Measurements from ENCODE around the gene ITSN1. TPM values are rescaled to one million over a fixed set of nuclear protein-coding genes. Genes with fewer than 3 reads are reported as not detected.

Gene ITSN1
- total and polyA plus RNA-seq, 4 donors = 11.2 to 46.0 (median 19.8) TPM

- H3K4me3 ChIP-seq = no peak overlapping the region
- no peaks in the 10 kb centered on the region for H3K27me3 ChIP-seq (ENCODE audit: control insufficient read depth in 3 of 3, insufficient read depth in 3 of 3, low read length in 2 of 3)
- peak overlapping the region in 1 of 2 donors; percentile 66 for H3K27ac ChIP-seq (ENCODE audit: low read depth in 1 of 2, low read length in 1 of 2)
- 12 to 21% methylated on average over 10 of the region's 10 CpGs for WGBS, 2 donors
- ATAC-seq (ENCODE audit: insufficient read depth, low FRiP score) = no peak
- peaks cover 0 to 8% (median 2%) of the 10 kb centered on the region in 5 donors for H3K4me1 ChIP-seq (ENCODE audit: control insufficient read depth in 5 of 5, insufficient read depth in 5 of 5, low read length in 5 of 5)
- H3K36me3 ChIP-seq (ENCODE audit: control insufficient read depth in 4 of 4, insufficient read depth in 4 of 4, low read length in 4 of 4) = no peaks in the 10 kb centered on the region
- no peaks in the 10 kb centered on the region for H3K9me3 ChIP-seq (ENCODE audit: control insufficient read depth in 4 of 4, insufficient read depth in 3 of 4, low read length in 3 of 4)
- peak; percentile 32 to 70 (median 59) for DNase-seq
- peak overlapping the region in 1 of 2 donors; percentile 71 for H3K9ac ChIP-seq (ENCODE audit: insufficient read depth in 1 of 2, low read length in 2 of 2)
- TF ChIP-seq, protein P1, sequence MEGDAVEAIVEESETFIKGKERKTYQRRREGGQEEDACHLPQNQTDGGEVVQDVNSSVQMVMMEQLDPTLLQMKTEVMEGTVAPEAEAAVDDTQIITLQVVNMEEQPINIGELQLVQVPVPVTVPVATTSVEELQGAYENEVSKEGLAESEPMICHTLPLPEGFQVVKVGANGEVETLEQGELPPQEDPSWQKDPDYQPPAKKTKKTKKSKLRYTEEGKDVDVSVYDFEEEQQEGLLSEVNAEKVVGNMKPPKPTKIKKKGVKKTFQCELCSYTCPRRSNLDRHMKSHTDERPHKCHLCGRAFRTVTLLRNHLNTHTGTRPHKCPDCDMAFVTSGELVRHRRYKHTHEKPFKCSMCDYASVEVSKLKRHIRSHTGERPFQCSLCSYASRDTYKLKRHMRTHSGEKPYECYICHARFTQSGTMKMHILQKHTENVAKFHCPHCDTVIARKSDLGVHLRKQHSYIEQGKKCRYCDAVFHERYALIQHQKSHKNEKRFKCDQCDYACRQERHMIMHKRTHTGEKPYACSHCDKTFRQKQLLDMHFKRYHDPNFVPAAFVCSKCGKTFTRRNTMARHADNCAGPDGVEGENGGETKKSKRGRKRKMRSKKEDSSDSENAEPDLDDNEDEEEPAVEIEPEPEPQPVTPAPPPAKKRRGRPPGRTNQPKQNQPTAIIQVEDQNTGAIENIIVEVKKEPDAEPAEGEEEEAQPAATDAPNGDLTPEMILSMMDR (IDR thresholded peaks at IDR 0.05; ENCODE audit: control extremely low read depth, extremely low read depth) = no peak
Observed at GRCh38 chr21:33931799-33932390, 289.6 kb downstream of the ITSN1 start.

- TF ChIP-seq, protein P1 (IDR thresholded peaks at IDR 0.05; ENCODE audit: control extremely low read depth, extremely low read depth) = no peak
- Histone ChIP-seq H3K9me3 (ENCODE audit: control insufficient read depth in 4 of 4, insufficient read depth in 3 of 4, low read length in 3 of 4) (no peaks in the 10 kb centered on the region), H3K4me3 (no peak overlapping the region), H3K9ac (ENCODE audit: insufficient read depth in 1 of 2, low read length in 2 of 2) (no peak overlapping the region), H3K4me1 (ENCODE audit: control insufficient read depth in 5 of 5, insufficient read depth in 5 of 5, low read length in 5 of 5) (peaks cover 0 to 8% (median 4%) of the 10 kb centered on the region in 5 donors), H3K27ac (ENCODE audit: low read depth in 1 of 2, low read length in 1 of 2) (no peak overlapping the region), H3K36me3 (ENCODE audit: control insufficient read depth in 4 of 4, insufficient read depth in 4 of 4, low read length in 4 of 4) (no peaks in the 10 kb centered on the region), H3K27me3 (ENCODE audit: control insufficient read depth in 3 of 3, insufficient read depth in 3 of 3, low read length in 2 of 3) (no peaks in the 10 kb centered on the region)
- ATAC-seq (ENCODE audit: insufficient read depth, low FRiP score) = no peak
- no peak for DNase-seq
- 84 to 97% methylated on average over 5 of the region's 5 CpGs for WGBS, 2 donors
Observed at GRCh38 chr21:33932731-33933130, 290.4 kb downstream of the ITSN1 start.

DNA sequence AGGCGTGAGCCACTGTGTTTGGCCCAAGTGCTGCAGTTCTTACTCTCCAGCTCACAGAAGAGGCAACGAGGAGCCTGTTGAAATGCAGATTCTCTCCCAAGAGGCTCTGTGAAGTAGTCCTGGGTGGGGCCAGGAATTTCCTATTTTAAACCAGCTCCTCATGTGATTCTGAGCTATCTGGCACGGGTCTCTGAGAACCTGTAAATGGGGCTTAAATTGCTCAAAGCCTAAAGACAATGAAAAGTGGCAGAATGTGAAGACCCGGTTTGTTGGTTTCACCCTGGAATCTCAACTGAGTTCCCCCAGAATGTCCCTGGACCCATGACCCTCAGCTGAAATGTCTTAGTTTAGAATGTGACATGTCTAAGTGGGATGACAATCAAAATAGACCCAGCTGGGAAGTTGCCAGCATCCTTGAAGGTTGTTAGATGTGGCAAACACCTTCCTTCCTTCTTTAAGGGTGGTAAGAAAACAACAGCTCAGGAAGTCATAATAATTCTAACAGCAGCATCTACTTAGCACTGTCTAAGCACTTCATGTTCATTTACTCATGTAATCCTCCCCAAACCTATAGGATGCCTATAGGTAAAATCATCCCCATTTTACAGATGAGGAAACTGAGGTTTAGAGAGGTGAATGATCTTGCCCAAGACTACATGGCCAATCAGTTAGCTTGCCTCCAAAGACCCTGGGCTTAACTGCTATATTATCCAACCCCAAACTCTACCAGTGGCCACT lies 294.2 kb downstream of the ITSN1 start:
- TF ChIP-seq, protein P1 (IDR thresholded peaks at IDR 0.05; ENCODE audit: control extremely low read depth, extremely low read depth) = no peak
- ATAC-seq (ENCODE audit: insufficient read depth, low FRiP score) (peak; percentile 36), DNase-seq (no peak)
- no peaks in the 10 kb centered on the region for H3K36me3 ChIP-seq (ENCODE audit: control insufficient read depth in 4 of 4, insufficient read depth in 4 of 4, low read length in 4 of 4)
- no peaks in the 10 kb centered on the region for H3K27me3 ChIP-seq (ENCODE audit: control insufficient read depth in 3 of 3, insufficient read depth in 3 of 3, low read length in 2 of 3)
- H3K27ac ChIP-seq (ENCODE audit: low read depth in 1 of 2, low read length in 1 of 2) = peak overlapping the region in 1 of 2 donors; percentile 48
- H3K9ac ChIP-seq (ENCODE audit: insufficient read depth in 1 of 2, low read length in 2 of 2) = no peak overlapping the region
- 42 to 48% methylated on average over 4 of the region's 4 CpGs for WGBS, 2 donors
- no peak overlapping the region for H3K4me3 ChIP-seq
- H3K9me3 ChIP-seq (ENCODE audit: control insufficient read depth in 4 of 4, insufficient read depth in 3 of 4, low read length in 3 of 4) = no peaks in the 10 kb centered on the region
- H3K4me1 ChIP-seq (ENCODE audit: control insufficient read depth in 5 of 5, insufficient read depth in 5 of 5, low read length in 5 of 5) = peaks cover 0 to 8% (median 5%) of the 10 kb centered on the region in 5 donors

Data from lung (tissue), 12 donors.